ENCODE measurements around the gene FOXK2. TPM values are rescaled to one million over a fixed set of nuclear protein-coding genes. Genes with fewer than 3 reads are reported as not detected.
A peak's percentile ranks its signal among the peaks of the same experiment; 100 is the strongest.

Gene FOXK2
- total RNA-seq, 1 experiment from 2014 or later = 104 TPM

DNA sequence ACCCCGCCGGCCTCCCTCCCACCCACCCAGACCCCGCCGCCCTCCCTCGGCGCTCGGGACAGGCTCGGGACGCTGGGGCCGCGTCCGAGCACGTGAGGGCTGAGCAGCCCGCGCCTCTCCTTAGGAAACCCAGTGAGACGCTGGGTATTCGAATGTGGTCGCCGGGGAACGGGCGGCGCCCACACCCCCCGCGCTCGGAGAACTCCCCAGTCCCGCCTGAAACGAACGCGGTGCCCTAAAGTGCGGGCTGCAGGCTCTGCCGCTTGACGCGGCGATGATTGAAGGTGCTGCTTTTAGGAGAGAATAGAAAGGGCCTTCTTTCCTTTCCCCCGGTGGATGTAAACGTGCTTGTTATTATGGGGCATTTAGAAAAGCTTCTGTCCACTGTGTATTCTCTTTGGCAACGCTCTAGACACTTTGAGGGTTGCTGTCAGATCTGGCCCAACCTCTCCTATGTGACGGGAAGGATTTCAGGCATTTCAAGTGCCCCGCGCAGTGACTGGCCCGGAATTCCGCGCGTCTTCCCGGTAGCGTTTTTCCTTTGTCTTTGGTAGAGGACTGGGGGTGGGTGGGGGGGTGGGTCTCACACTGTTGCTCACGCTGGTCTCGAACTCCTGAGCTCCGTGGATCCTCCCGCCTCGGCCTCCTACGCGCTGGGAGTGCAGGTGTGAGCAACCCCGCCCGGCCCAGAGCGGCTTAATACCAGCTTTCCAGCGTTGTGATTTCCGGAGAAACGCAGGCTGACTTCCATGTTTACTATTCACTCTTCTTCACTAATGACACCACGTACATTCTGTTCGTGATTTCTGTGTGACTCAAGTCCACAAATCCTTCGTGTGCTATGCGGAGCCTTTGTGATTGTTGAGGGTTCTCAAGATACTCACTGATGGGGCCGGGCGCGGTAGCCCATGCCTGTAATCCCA lies 21.8 kb upstream of the FOXK2 start:
- H3K4me1 Mint-ChIP-seq (ENCODE audit: insufficient read depth, unreplicated experiment) = peaks cover 40% of the 10 kb centered on the region
- DNase-seq (ENCODE audit: unreplicated experiment) = peak; percentile 22
- no peak for TF ChIP-seq CTCF (IDR thresholded peaks at IDR 0.05; ENCODE audit: unreplicated experiment)
- ChIA-PET POLR2A (interaction anchor here (0.6 to 7.0 kb wide), 5 partner anchors 23 to 80 kb away, joined by 3 to 128 read pairs (median 5); partner anchors contain the start of gene FOXK2), CTCF (no interaction called here)
- H3K4me3 Mint-ChIP-seq (ENCODE audit: unreplicated experiment) = peak overlapping the region; percentile 68
- BruUV-seq (replicated peaks) = no TSS peak
- H3K36me3 Mint-ChIP-seq (ENCODE audit: insufficient read depth, unreplicated experiment) = peaks cover 10% of the 10 kb centered on the region
- H3K27me3 Mint-ChIP-seq (ENCODE audit: insufficient read depth, unreplicated experiment) = no peaks in the 10 kb centered on the region
- no peaks in the 10 kb centered on the region for H3K9me3 Mint-ChIP-seq (ENCODE audit: unreplicated experiment)
- peak overlapping the region; percentile 54 for H3K27ac Mint-ChIP-seq (ENCODE audit: low read depth, unreplicated experiment)
- intact Hi-C loops (cut with micrococcal nuclease) = no loop called here

DNA sequence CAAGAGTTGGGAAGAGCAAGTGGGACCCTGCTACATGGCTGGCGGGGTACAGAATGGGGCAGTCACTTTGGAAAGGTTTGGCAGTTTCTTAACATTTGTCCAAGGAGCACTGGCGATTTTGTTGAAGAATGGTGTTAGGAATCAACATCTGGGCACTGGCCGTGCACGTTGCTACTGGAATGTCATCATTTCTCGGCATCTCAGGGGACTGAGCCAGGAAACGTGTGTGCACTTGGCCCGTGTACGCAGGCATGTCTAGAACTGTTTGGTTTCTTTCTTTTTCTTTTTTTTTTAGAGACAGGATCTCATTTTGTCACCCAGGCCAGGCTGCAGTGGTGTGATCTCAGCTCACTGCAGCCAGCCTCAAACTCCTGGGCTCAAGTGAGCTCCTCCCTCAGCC lies 17.3 kb upstream of the FOXK2 start:
- peak; percentile 86 for DNase-seq (ENCODE audit: unreplicated experiment)
- intact Hi-C loops (cut with micrococcal nuclease) = no loop called here
- no peaks in the 10 kb centered on the region for H3K9me3 Mint-ChIP-seq (ENCODE audit: unreplicated experiment)
- no peak overlapping the region for H3K4me3 Mint-ChIP-seq (ENCODE audit: unreplicated experiment)
- peak overlapping the region; percentile 74 for H3K27ac Mint-ChIP-seq (ENCODE audit: low read depth, unreplicated experiment)
- peaks cover 13% of the 10 kb centered on the region for H3K4me1 Mint-ChIP-seq (ENCODE audit: insufficient read depth, unreplicated experiment)
- ChIA-PET CTCF (interaction anchor here (0.6 kb wide), 1 partner anchor 144 kb away, joined by 3 read pairs; no protein-coding TSS in a partner anchor), POLR2A (interaction anchor here (0.6 to 3.2 kb wide), 6 partner anchors 11 to 50 kb away, joined by 3 to 20 read pairs (median 4); partner anchors contain the start of gene FOXK2)
- no peaks in the 10 kb centered on the region for H3K27me3 Mint-ChIP-seq (ENCODE audit: insufficient read depth, unreplicated experiment)
- TF ChIP-seq CTCF (IDR thresholded peaks at IDR 0.05; ENCODE audit: unreplicated experiment) = no peak
- no peaks in the 10 kb centered on the region for H3K36me3 Mint-ChIP-seq (ENCODE audit: insufficient read depth, unreplicated experiment)
- BruUV-seq (replicated peaks) = no TSS peak

DNA sequence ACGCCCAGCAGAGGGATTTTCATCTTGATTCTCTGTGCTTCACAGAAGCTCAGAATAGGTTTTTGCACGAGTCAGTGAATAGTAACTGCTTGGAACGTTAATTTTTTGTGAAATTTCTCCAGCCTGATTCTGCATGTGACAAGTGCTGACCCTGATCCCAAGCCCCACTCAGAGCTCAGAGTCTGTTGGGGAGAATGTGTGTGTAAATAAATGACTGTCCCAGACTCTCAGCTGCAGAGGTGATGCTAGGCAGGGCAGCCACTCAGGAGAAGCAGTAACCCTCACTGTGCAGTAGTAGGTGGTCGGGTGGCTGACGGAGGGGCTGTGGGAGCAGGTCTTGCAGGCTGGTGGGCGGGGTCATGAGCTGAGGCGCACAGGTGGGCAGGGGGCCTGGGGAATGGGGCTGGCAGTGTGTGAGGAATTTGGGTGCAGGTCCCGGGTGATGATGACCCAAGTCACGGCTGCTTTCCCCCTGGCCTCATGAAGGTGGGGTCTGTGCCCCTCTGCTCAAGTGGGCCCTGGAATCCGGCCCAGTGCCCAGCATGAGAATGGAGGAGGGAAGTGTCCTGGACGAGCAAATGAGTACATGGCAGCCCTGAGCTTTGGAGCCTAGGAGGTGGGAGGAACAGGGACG lies 16.3 kb upstream of the FOXK2 start:
- H3K27ac Mint-ChIP-seq (ENCODE audit: low read depth, unreplicated experiment) = no peak overlapping the region
- TF ChIP-seq CTCF (IDR thresholded peaks at IDR 0.05; ENCODE audit: unreplicated experiment) = no peak
- H3K4me1 Mint-ChIP-seq (ENCODE audit: insufficient read depth, unreplicated experiment) = peaks cover 6% of the 10 kb centered on the region
- no TSS peak for BruUV-seq (replicated peaks)
- POLR2A ChIA-PET = interaction anchor here (1.1 to 3.2 kb wide), 5 partner anchors 10 to 45 kb away, joined by 3 to 20 read pairs (median 6); partner anchors contain the start of gene FOXK2
- no peak overlapping the region for H3K4me3 Mint-ChIP-seq (ENCODE audit: unreplicated experiment)
- intact Hi-C loops (cut with micrococcal nuclease) = no loop called here
- no peaks in the 10 kb centered on the region for H3K9me3 Mint-ChIP-seq (ENCODE audit: unreplicated experiment)
- no peak for DNase-seq (ENCODE audit: unreplicated experiment)
- H3K36me3 Mint-ChIP-seq (ENCODE audit: insufficient read depth, unreplicated experiment) = no peaks in the 10 kb centered on the region
- H3K27me3 Mint-ChIP-seq (ENCODE audit: insufficient read depth, unreplicated experiment) = no peaks in the 10 kb centered on the region
- CTCF ChIA-PET = interaction anchor here (0.6 to 0.9 kb wide), 2 partner anchors 14 to 51 kb away, joined by 3 to 4 read pairs; no protein-coding TSS in a partner anchor
